Colon (tissue), 2 donors: ENCODE data around the gene HRH1.
"Not testable (repeated sequence)": the region's sequence is repeated elsewhere in the genome, so short reads cannot be mapped to it uniquely, and the experiment has no call there.

Experiments
- FAIRE-seq: peaks from 2 replicates; lab custom pipeline; 2012; peaks lifted over from hg19 to GRCh38; lab: Jason Lieb, UNC
- donor health status: control.
- donor health status: control.

HRH1 gene

GRCh38 chr3:11154036-11154952 is at the start of gene HRH1:
HRH1 (plus strand) TSS chr3:11154493; CDS start chr3:11259038, 104,545 bp downstream.
- FAIRE-seq, result no peak

GRCh38 chr3:11113316-11113715 is 41.0 kb upstream of the HRH1 start:
- not testable (repeated sequence) for FAIRE-seq

GRCh38 chr3:11115548-11115947 is 38.7 kb upstream of the HRH1 start:
- FAIRE-seq, result no peak

GRCh38 chr3:11116336-11117059 is 37.8 kb upstream of the HRH1 start:
- no peak for FAIRE-seq

- FAIRE-seq, result no peak
These were observed 36.7 kb upstream of the HRH1 start for GRCh38 chr3:11117591-11117990.

GRCh38 chr3:11118181-11118682 is 36.1 kb upstream of the HRH1 start:
- no peak for FAIRE-seq

- no peak for FAIRE-seq
These were observed 34.0 kb upstream of the HRH1 start for GRCh38 chr3:11120091-11120805.

- no peak for FAIRE-seq
These were observed 27.6 kb upstream of the HRH1 start for GRCh38 chr3:11126653-11127052.

- no peak for FAIRE-seq
These were observed 25.3 kb upstream of the HRH1 start for GRCh38 chr3:11128682-11129632.

GRCh38 chr3:11130385-11130784 is 23.9 kb upstream of the HRH1 start:
- no peak for FAIRE-seq

GRCh38 chr3:11131371-11131770 is 22.9 kb upstream of the HRH1 start:
- no peak for FAIRE-seq

- not testable (repeated sequence) for FAIRE-seq
These were observed 22.4 kb upstream of the HRH1 start for GRCh38 chr3:11131886-11132285.

- no peak for FAIRE-seq
These were observed 21.4 kb upstream of the HRH1 start for GRCh38 chr3:11132861-11133260.

GRCh38 chr3:11134794-11135193 is 19.5 kb upstream of the HRH1 start:
- no peak for FAIRE-seq

- FAIRE-seq, result no peak
These were observed 18.2 kb upstream of the HRH1 start for GRCh38 chr3:11136116-11136515.

- no peak for FAIRE-seq
These were observed 17.3 kb upstream of the HRH1 start for GRCh38 chr3:11136830-11137626.

- FAIRE-seq, result no peak
These were observed 16.7 kb upstream of the HRH1 start for GRCh38 chr3:11137627-11137959.

GRCh38 chr3:11138371-11138770 is 15.9 kb upstream of the HRH1 start:
- no peak for FAIRE-seq

- FAIRE-seq, result no peak
These were observed 14.1 kb upstream of the HRH1 start for GRCh38 chr3:11140030-11140712.

- no peak for FAIRE-seq
These were observed 13.6 kb upstream of the HRH1 start for GRCh38 chr3:11140713-11141104.
